K562 (cell line): ENCODE results near the gene GPS2. TPM values are rescaled to one million over a fixed set of nuclear protein-coding genes. Genes with fewer than 3 reads are reported as not detected.
A peak's percentile ranks its signal among the peaks of the same experiment; 100 is the strongest.

ENCODE experiments used
- CBX3 ChIP-seq, 2 experiments: IDR thresholded peaks; 1 replicate in 1 of 2; 2 replicates in 1 of 2; pipeline ENCODE4 v1.6.1; 2012; ENCODE audit warnings: inconsistent platforms in 2 of 2, low read length in 2 of 2, borderline replicate concordance in 1 of 2, control low read depth in 1 of 2
- CREB1 ChIP-seq, 2 experiments: sonication (generic) in 1 of 2; formaldehyde crosslinking in 1 of 2; IDR thresholded peaks; 2 replicates each; pipeline versions ENCODE4 v1.6.1 to v1.8.0; 2012 to 2022; ENCODE audit warnings: inconsistent platforms in 1 of 2, mild to moderate bottlenecking in 1 of 2, missing genetic modification reagents in 1 of 2, moderate library complexity in 1 of 2
- CTBP1 ChIP-seq: fragments of 450-650 bp; IDR thresholded peaks from 2 replicates; pipeline ENCODE4 v1.6.1; 2016; ENCODE audit warnings: borderline replicate concordance
- HIVEP1 ChIP-seq: fragments of 250-450 bp; sonication (Bioruptor Pico); IDR thresholded peaks from 2 replicates; pipeline ENCODE4 v1.4.0; 2020; ENCODE audit warnings: mild to moderate bottlenecking
- MYNN ChIP-seq, 2 experiments: sonication (generic); formaldehyde crosslinking in 1 of 2; IDR thresholded peaks; 2 replicates each; pipeline versions ENCODE4 v1.5.0 to v1.6.1; 2016 to 2020; ENCODE audit warnings: antibody characterized with exemption in 1 of 2, missing genetic modification reagents in 1 of 2
- STAT5B ChIP-seq: fragments of 250-450 bp; sonication (Bioruptor Pico); IDR thresholded peaks from 2 replicates; pipeline ENCODE4 v1.8.0; 2021; ENCODE audit warnings: mild to moderate bottlenecking, inconsistent platforms
- TCF7L2 ChIP-seq: fragments of 150-350 bp; IDR thresholded peaks from 2 replicates; pipeline ENCODE4 v1.6.1; 2016; ENCODE audit warnings: low read depth, mild to moderate bottlenecking, low read length, moderate library complexity
- TEAD1 ChIP-seq, 2 experiments: fragments of 450-650 bp in 1 of 2; sonication (generic) in 1 of 2; formaldehyde crosslinking; IDR thresholded peaks; 2 replicates each; pipeline versions ENCODE4 v1.4.0 to v1.8.0; 2020 to 2022; ENCODE audit warnings: mild to moderate bottlenecking in 2 of 2, missing genetic modification reagents in 1 of 2
- ZFP91 ChIP-seq: sonication (generic); formaldehyde crosslinking; IDR thresholded peaks from 2 replicates; pipeline ENCODE4 v1.8.0; 2022; ENCODE audit warnings: mild to moderate bottlenecking, missing genetic modification reagents
- ZNF253 ChIP-seq: fragments of 250-450 bp; sonication (Bioruptor Pico); conservative IDR thresholded peaks from 2 replicates; pipeline ENCODE4 v1.6.1; 2021; ENCODE audit warnings: mild to moderate bottlenecking
- ZNF57 ChIP-seq: fragments of 450-650 bp; formaldehyde crosslinking; IDR thresholded peaks from 2 replicates; pipeline ENCODE4 v1.4.0; 2020; ENCODE audit warnings: mild to moderate bottlenecking, moderate library complexity
- ZNF785 ChIP-seq: fragments of 250-450 bp; sonication (Bioruptor Pico); IDR thresholded peaks from 2 replicates; pipeline ENCODE4 v1.4.0; 2020; ENCODE audit warnings: mild to moderate bottlenecking
- polyA plus RNA-seq, 8 experiments: library from polyadenylated mRNA; depleted of rRNA in 4 of 8; stranded (reverse) in 5 of 8; unstranded in 3 of 8; fragments of >200 nt; fragmentation: Nextera tagmentation in 2 of 8; fragmentation: Illumina TruSeq in 1 of 8; extraction: Ambion mirVana in 2 of 8; extraction: Trizol in 1 of 8; gene quantifications; 2 replicates each; pipeline versions ENCODE4 v1.2.1 to v1.2.3, GENCODE V29; 2011 to 2014; ENCODE audit warnings: inconsistent platforms in 1 of 8, missing spikeins in 1 of 8
- total RNA-seq, 7 experiments: library from RNA; depleted of rRNA in 6 of 7; stranded (reverse); fragments of >200 nt in 6 of 7; fragmentation: Illumina TruSeq in 2 of 7; extraction: Trizol in 2 of 7; gene quantifications; 2 replicates each; pipeline versions ENCODE4 v1.2.1 to v1.2.3, GENCODE V29; 2011 to 2021; ENCODE audit warnings: low replicate concordance in 1 of 7
- TF ChIP-seq, protein P1 (sequence below): fragments of 200-800 bp; sonication (Bioruptor generic); IDR thresholded peaks from 2 replicates; pipeline ENCODE4 v1.6.1; 2017; ENCODE audit warnings: missing genetic modification characterization, missing compliant biosample characterization
- TF ChIP-seq, protein P2 (sequence below): sonication (generic); formaldehyde crosslinking; IDR thresholded peaks from 2 replicates; pipeline ENCODE4 v1.8.1; 2022; ENCODE audit warnings: missing genetic modification reagents
- TF ChIP-seq, protein P3 (sequence below): IDR thresholded peaks from 2 replicates; pipeline ENCODE4 v1.6.1; 2012; ENCODE audit warnings: low read depth, low read length, improper control_type of control experiment, borderline replicate concordance
- TF ChIP-seq, protein P4 (sequence below): fragments of 450-650 bp; conservative IDR thresholded peaks from 2 replicates; pipeline ENCODE4 v1.6.1; 2016; ENCODE audit warnings: missing genetic modification characterization, low read depth, mild to moderate bottlenecking, control low read depth, missing compliant biosample characterization

The GPS2 gene
- total and polyA plus RNA-seq, 9 of the 15 experiments (the other 6 are each of a cell fraction or from before 2014, with no cell fraction given): 18.3 to 75.7 (median 37.0) TPM

GRCh38 chr17:7351665-7352502 lies 36.7 kb upstream of the GPS2 start, which contains the start of gene KCTD11 (continued):
- TF ChIP-seq ZFP91 (CRISPR knock-in tag) (peak; percentile 92), CBX3 (IDR thresholded peaks at IDR 0.05; ENCODE audit: borderline replicate concordance in 1 of 2, low read length in 2 of 2) (no peak), ZNF57 (no peak), ZNF785 (no peak), ZNF253 (CRISPR knock-in tag) (no peak), TCF7L2 (no peak), CTBP1 (0 out of 2 replicates have a peak, but pooled peaks have one; percentile 49), CREB1 (IDR thresholded peaks at IDR 0.05) (no peak), CREB1 (CRISPR knock-in tag; IDR thresholded peaks at IDR 0.05) (no peak), MYNN (IDR thresholded peaks at IDR 0.05) (peak; percentile 47; the same call in 1 of the 2 replicates), MYNN (CRISPR knock-in tag; IDR thresholded peaks at IDR 0.05) (no peak), TEAD1 (CRISPR knock-in tag; IDR thresholded peaks at IDR 0.05) (peak in 1 of 2 experiments; percentile 87; a peak in 1 of 4 replicates), STAT5B (no peak), HIVEP1 (CRISPR knock-in tag) (peak; percentile 84)
- TF ChIP-seq, protein P1, sequence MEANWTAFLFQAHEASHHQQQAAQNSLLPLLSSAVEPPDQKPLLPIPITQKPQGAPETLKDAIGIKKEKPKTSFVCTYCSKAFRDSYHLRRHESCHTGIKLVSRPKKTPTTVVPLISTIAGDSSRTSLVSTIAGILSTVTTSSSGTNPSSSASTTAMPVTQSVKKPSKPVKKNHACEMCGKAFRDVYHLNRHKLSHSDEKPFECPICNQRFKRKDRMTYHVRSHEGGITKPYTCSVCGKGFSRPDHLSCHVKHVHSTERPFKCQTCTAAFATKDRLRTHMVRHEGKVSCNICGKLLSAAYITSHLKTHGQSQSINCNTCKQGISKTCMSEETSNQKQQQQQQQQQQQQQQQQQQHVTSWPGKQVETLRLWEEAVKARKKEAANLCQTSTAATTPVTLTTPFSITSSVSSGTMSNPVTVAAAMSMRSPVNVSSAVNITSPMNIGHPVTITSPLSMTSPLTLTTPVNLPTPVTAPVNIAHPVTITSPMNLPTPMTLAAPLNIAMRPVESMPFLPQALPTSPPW (CRISPR knock-in tag): peak; percentile 89
- TF ChIP-seq, protein P2, sequence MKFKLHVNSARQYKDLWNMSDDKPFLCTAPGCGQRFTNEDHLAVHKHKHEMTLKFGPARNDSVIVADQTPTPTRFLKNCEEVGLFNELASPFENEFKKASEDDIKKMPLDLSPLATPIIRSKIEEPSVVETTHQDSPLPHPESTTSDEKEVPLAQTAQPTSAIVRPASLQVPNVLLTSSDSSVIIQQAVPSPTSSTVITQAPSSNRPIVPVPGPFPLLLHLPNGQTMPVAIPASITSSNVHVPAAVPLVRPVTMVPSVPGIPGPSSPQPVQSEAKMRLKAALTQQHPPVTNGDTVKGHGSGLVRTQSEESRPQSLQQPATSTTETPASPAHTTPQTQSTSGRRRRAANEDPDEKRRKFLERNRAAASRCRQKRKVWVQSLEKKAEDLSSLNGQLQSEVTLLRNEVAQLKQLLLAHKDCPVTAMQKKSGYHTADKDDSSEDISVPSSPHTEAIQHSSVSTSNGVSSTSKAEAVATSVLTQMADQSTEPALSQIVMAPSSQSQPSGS (CRISPR knock-in tag): no peak
- TF ChIP-seq, protein P3, sequence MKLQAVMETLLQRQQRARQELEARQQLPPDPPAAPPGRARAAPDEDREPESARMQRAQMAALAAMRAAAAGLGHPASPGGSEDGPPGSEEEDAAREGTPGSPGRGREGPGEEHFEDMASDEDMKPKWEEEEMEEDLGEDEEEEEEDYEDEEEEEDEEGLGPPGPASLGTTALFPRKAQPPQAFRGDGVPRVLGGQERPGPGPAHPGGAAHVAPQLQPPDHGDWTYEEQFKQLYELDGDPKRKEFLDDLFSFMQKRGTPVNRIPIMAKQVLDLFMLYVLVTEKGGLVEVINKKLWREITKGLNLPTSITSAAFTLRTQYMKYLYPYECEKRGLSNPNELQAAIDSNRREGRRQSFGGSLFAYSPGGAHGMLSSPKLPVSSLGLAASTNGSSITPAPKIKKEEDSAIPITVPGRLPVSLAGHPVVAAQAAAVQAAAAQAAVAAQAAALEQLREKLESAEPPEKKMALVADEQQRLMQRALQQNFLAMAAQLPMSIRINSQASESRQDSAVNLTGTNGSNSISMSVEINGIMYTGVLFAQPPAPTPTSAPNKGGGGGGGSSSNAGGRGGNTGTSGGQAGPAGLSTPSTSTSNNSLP: no peak
- TF ChIP-seq, protein P4, sequence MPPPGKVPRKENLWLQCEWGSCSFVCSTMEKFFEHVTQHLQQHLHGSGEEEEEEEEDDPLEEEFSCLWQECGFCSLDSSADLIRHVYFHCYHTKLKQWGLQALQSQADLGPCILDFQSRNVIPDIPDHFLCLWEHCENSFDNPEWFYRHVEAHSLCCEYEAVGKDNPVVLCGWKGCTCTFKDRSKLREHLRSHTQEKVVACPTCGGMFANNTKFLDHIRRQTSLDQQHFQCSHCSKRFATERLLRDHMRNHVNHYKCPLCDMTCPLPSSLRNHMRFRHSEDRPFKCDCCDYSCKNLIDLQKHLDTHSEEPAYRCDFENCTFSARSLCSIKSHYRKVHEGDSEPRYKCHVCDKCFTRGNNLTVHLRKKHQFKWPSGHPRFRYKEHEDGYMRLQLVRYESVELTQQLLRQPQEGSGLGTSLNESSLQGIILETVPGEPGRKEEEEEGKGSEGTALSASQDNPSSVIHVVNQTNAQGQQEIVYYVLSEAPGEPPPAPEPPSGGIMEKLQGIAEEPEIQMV (tag): no peak
